Measurements from ENCODE around the gene PRKAR1B. TPM values are rescaled to one million over a fixed set of nuclear protein-coding genes. Genes with fewer than 3 reads are reported as not detected.

PRKAR1B gene
- total RNA-seq, 4 donors from 2014 or later = 7.3 to 15.6 (median 12.3) TPM

GRCh38 chr7:516606-517456, 210.2 kb downstream of the PRKAR1B start:
- H3K4me1 ChIP-seq = peaks cover 39 to 45% of the 10 kb centered on the region in 2 donors
- H3K4me3 ChIP-seq (replicated peaks in 1 of 3) = peak overlapping the region in 2 of 3 donors; percentile 35 to 66
- H3K9me3 ChIP-seq = no peaks in the 10 kb centered on the region
- intact Hi-C loops (cut with DNase I) = no loop called here
- no peaks in the 10 kb centered on the region for H3K36me3 ChIP-seq
- H3K27me3 ChIP-seq = peaks cover 9% of the 10 kb centered on the region
- DNase-seq = peak; percentile 44 to 57
- TF ChIP-seq POLR2A (IDR thresholded peaks at IDR 0.05) (no peak), CTCF (IDR thresholded peaks at IDR 0.05) (no peak)
- H3K27ac ChIP-seq = peak overlapping the region in 2 of 3 donors; percentile 36 to 61
- 12 to 52% methylated on average over 5 to 32 of the region's 83 CpGs for WGBS, 2 donors

GRCh38 chr7:516216-516605, 210.9 kb downstream of the PRKAR1B start:
- Histone ChIP-seq H3K4me1 (peaks cover 33 to 38% of the 10 kb centered on the region in 2 donors), H3K4me3 (replicated peaks in 1 of 3) (peak overlapping the region in 1 of 3 donors; percentile 66), H3K9me3 (no peaks in the 10 kb centered on the region), H3K27me3 (peaks cover 3% of the 10 kb centered on the region), H3K27ac (peak overlapping the region in 2 of 3 donors; percentile 36 to 61), H3K36me3 (no peaks in the 10 kb centered on the region)
- WGBS, 2 donors = 58 to 79% methylated on average over 13 of the region's 13 CpGs
- no peak for DNase-seq
- intact Hi-C loops (cut with DNase I) = no loop called here
- no peak for TF ChIP-seq POLR2A (IDR thresholded peaks at IDR 0.05)
- no peak for TF ChIP-seq CTCF (IDR thresholded peaks at IDR 0.05)

- no peaks in the 10 kb centered on the region for H3K27me3 ChIP-seq
- no peak overlapping the region for H3K4me3 ChIP-seq (replicated peaks in 1 of 3)
- DNase-seq = no peak
- H3K36me3 ChIP-seq = no peaks in the 10 kb centered on the region
- no peaks in the 10 kb centered on the region for H3K9me3 ChIP-seq
- no peak for TF ChIP-seq POLR2A (IDR thresholded peaks at IDR 0.05)
- intact Hi-C loops (cut with DNase I) = no loop called here
- H3K27ac ChIP-seq = no peak overlapping the region
- H3K4me1 ChIP-seq = peaks cover 32 to 33% of the 10 kb centered on the region in 2 donors
- WGBS, 2 donors = 83 to 89% methylated on average over 10 of the region's 10 CpGs
Observed at GRCh38 chr7:515628-516027, 211.5 kb downstream of the PRKAR1B start.

- intact Hi-C loops (cut with DNase I) = no loop called here
- Histone ChIP-seq H3K4me1 (peaks cover 26 to 27% of the 10 kb centered on the region in 2 donors), H3K36me3 (peaks cover 0 to 3% of the 10 kb centered on the region in 2 donors), H3K4me3 (replicated peaks in 1 of 3) (no peak overlapping the region), H3K27me3 (no peaks in the 10 kb centered on the region), H3K9me3 (no peaks in the 10 kb centered on the region), H3K27ac (peak overlapping the region in 1 of 3 donors; percentile 36)
- DNase-seq = no peak
- TF ChIP-seq CTCF (IDR thresholded peaks at IDR 0.05) = no peak
- no peak for TF ChIP-seq POLR2A (IDR thresholded peaks at IDR 0.05)
- WGBS, 2 donors = 83 to 88% methylated on average over 25 of the region's 25 CpGs
Observed at GRCh38 chr7:514651-515598, 212.2 kb downstream of the PRKAR1B start.

GRCh38 chr7:514242-514641, 212.8 kb downstream of the PRKAR1B start:
- H3K27me3 ChIP-seq = no peaks in the 10 kb centered on the region

More at GRCh38 chr7:514242-514641, 212.8 kb downstream of the PRKAR1B start:
- 87 to 88% methylated on average over 10 of the region's 10 CpGs for WGBS, 2 donors
- Histone ChIP-seq H3K4me3 (replicated peaks in 1 of 3) (no peak overlapping the region), H3K27ac (peak overlapping the region in 1 of 3 donors; percentile 36), H3K9me3 (no peaks in the 10 kb centered on the region), H3K4me1 (peaks cover 26 to 27% of the 10 kb centered on the region in 2 donors), H3K36me3 (peaks cover 2 to 3% of the 10 kb centered on the region in 2 donors)
- no peak for TF ChIP-seq CTCF (IDR thresholded peaks at IDR 0.05)
- DNase-seq = no peak
- intact Hi-C loops (cut with DNase I) = no loop called here

Data from thyroid gland (tissue), 4 donors.